ENCODE results near the gene NFIX. TPM values are rescaled to one million over a fixed set of nuclear protein-coding genes. Genes with fewer than 3 reads are reported as not detected.

The NFIX gene
- total and polyA plus RNA-seq, 12 donors: 16.8 to 162 (median 138) TPM

- DNase-seq (no peak), ATAC-seq (no peak)
- H3K9me3 ChIP-seq: no peaks in the 10 kb centered on the region
- 94 to 96% methylated on average over 3 of the region's 3 CpGs for WGBS, 2 donors
- peaks cover 0 to 25% (median 5%) of the 10 kb centered on the region in 9 donors for H3K36me3 ChIP-seq
- no peak overlapping the region for H3K27ac ChIP-seq
- H3K4me3 ChIP-seq: no peak overlapping the region
- no peaks in the 10 kb centered on the region for H3K27me3 ChIP-seq
- intact Hi-C loops (cut with DNase I): no loop called here
- peaks cover 0 to 34% (median 25%) of the 10 kb centered on the region in 9 donors for H3K4me1 ChIP-seq
- TF ChIP-seq, protein P1, sequence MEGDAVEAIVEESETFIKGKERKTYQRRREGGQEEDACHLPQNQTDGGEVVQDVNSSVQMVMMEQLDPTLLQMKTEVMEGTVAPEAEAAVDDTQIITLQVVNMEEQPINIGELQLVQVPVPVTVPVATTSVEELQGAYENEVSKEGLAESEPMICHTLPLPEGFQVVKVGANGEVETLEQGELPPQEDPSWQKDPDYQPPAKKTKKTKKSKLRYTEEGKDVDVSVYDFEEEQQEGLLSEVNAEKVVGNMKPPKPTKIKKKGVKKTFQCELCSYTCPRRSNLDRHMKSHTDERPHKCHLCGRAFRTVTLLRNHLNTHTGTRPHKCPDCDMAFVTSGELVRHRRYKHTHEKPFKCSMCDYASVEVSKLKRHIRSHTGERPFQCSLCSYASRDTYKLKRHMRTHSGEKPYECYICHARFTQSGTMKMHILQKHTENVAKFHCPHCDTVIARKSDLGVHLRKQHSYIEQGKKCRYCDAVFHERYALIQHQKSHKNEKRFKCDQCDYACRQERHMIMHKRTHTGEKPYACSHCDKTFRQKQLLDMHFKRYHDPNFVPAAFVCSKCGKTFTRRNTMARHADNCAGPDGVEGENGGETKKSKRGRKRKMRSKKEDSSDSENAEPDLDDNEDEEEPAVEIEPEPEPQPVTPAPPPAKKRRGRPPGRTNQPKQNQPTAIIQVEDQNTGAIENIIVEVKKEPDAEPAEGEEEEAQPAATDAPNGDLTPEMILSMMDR (IDR thresholded peaks at IDR 0.05): no peak
Observed at GRCh38 chr19:13130886-13131490, 135.7 kb downstream of the NFIX start.

DNA sequence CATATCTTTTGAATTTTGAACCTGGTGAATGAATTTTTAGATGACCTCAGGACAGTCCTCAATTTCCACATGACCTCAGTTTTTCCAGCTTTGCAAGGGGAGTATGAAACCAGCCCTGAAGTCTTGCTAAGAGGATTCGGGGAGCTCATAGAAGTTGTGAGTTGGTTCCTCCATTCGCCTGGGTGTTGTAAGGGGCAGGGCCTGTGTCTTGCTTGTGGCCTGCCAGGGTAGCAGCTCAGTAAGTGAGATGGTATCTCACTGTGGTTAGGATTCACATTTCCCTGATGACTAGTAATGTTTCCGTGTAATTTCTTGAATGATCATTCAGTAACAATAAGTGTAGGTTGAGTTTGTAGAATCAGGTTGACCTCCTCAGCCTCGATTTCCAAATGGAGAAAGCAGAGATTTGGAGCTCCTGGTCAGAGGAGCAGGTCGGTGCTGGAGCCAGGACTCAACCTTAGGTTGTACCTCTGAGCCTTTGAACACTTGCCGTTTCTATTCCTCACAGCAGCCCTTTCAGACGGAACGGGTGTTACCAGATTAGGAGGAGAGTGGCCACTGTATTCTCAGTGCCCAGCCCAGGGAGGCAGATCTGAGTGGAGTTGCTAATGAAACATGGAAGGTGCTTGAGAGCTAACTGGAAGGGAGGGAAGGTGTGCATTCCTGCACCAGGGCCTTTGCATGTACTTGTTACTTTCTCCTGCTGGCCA lies 137.4 kb downstream of the NFIX start:
- no peak overlapping the region for H3K4me3 ChIP-seq
- H3K27ac ChIP-seq: peak overlapping the region in 3 of 10 donors; percentile 18 to 71 (median 28)
- H3K36me3 ChIP-seq: peaks cover 0 to 34% (median 8%) of the 10 kb centered on the region in 9 donors
- WGBS, 2 donors: 86 to 87% methylated on average over 8 of the region's 8 CpGs
- peaks cover 0 to 34% (median 25%) of the 10 kb centered on the region in 9 donors for H3K4me1 ChIP-seq
- intact Hi-C loops (cut with DNase I): no loop called here
- DNase-seq (no peak), ATAC-seq (no peak)
- TF ChIP-seq, protein P1 (IDR thresholded peaks at IDR 0.05): no peak
- no peaks in the 10 kb centered on the region for H3K27me3 ChIP-seq
- no peaks in the 10 kb centered on the region for H3K9me3 ChIP-seq

DNA sequence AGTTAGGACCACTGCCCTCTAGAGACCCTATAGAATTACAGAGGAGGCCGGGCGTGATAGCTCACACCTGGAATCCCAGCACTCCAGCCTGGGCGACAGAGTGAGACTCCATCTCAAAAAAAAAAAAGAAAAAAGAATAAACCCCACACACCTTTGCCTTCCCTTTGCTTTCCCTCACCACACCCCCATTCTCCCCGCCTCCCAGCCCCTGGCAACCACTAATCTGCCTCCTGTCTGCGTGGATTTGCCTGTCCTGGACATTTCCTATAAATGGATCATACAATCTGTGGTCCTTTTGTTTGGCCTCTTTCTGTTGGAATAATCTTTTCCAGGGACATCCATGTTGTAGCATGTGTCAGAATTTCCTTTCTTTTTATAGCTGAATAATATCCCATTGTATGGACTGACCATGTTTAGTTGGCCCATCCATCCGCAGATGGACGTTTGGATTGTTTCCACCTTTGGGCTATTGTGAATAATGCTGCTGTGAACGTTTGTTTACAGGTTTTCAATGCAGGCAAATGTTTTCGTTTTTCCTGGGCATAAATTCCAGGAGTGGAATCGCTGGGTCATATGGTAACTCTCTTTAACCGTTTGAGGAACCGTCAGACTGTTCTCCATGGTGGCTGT lies 138.1 kb downstream of the NFIX start:
- WGBS, 2 donors: 62 to 74% methylated on average over 12 of the region's 12 CpGs
- Histone ChIP-seq H3K36me3 (peaks cover 0 to 41% (median 8%) of the 10 kb centered on the region in 9 donors), H3K27ac (peak overlapping the region in 4 of 10 donors; percentile 13 to 71 (median 23)), H3K4me3 (no peak overlapping the region), H3K9me3 (no peaks in the 10 kb centered on the region), H3K4me1 (peaks cover 0 to 30% (median 23%) of the 10 kb centered on the region in 9 donors), H3K27me3 (no peaks in the 10 kb centered on the region)
- ATAC-seq (no peak), DNase-seq (no peak)
- intact Hi-C loops (cut with DNase I): no loop called here
- TF ChIP-seq, protein P1 (IDR thresholded peaks at IDR 0.05): no peak

- ATAC-seq: peak in 6 of 8 donors; percentile 48 to 89 (median 76)
- intact Hi-C loops (cut with DNase I): no loop called here
- Histone ChIP-seq H3K27ac (peak overlapping the region in 6 of 10 donors; percentile 13 to 59 (median 40)), H3K9me3 (no peaks in the 10 kb centered on the region), H3K27me3 (no peaks in the 10 kb centered on the region), H3K36me3 (peaks cover 0 to 50% (median 8%) of the 10 kb centered on the region in 9 donors), H3K4me3 (no peak overlapping the region), H3K4me1 (peaks cover 0 to 27% (median 20%) of the 10 kb centered on the region in 9 donors)
- no peak for DNase-seq
- WGBS, 2 donors: 74 to 79% methylated on average over 3 of the region's 3 CpGs
- TF ChIP-seq, protein P1 (IDR thresholded peaks at IDR 0.05): no peak
Observed at GRCh38 chr19:13134626-13135025, 139.4 kb downstream of the NFIX start.

All from heart right ventricle (tissue), 16 donors.